Type B pancreatic cell (in vitro differentiated cells): ENCODE measurements around the gene NDNF. TPM values are rescaled to one million over a fixed set of nuclear protein-coding genes. Genes with fewer than 3 reads are reported as not detected.
A peak's percentile ranks its signal among the peaks of the same experiment; 100 is the strongest.

Experiments used
- DNase-seq: peaks from one replicate; pipeline ENCODE4 v3.0.0; 2021; ENCODE audit warnings: mixed read lengths; ENCODE audit not compliant: unreplicated experiment; ENCODE audit errors: extremely low spot score
- H3K27ac Mint-ChIP-seq: 2 replicates; pipeline ENCODE4 v1.8.0; 2021; ENCODE audit warnings: mild to moderate bottlenecking, mixed read lengths
- H3K27me3 Mint-ChIP-seq: 2 replicates; pipeline ENCODE4 v1.8.0; 2021; ENCODE audit warnings: mixed read lengths
- H3K36me3 Mint-ChIP-seq: 2 replicates; pipeline ENCODE4 v1.8.0; 2021; ENCODE audit warnings: mixed read lengths
- H3K4me1 Mint-ChIP-seq: one replicate; pipeline ENCODE4 v1.8.0; 2021; ENCODE audit warnings: mixed read lengths; ENCODE audit not compliant: unreplicated experiment
- H3K4me3 Mint-ChIP-seq: 2 replicates; pipeline ENCODE4 v1.8.0; 2021; ENCODE audit warnings: mild to moderate bottlenecking, mixed read lengths
- H3K9me3 Mint-ChIP-seq: 2 replicates; pipeline ENCODE4 v1.8.0; 2021; ENCODE audit warnings: mixed read lengths
- CTCF ChIP-seq: fragments of 200-600 bp; sonication (generic); conservative IDR thresholded peaks from 2 replicates; pipeline ENCODE4 v1.5.0; 2021; ENCODE audit warnings: antibody characterized with exemption, mild to moderate bottlenecking
- total RNA-seq: library from RNA; stranded (reverse); gene quantifications from 2 replicates; pipeline ENCODE4 v1.2.1, GENCODE V29; 2021; ENCODE audit warnings: low replicate concordance

The NDNF gene
- total RNA-seq, 1 donor from 2014 or later: 14.6 TPM

GRCh38 chr4:121077496-121077895 lies 5.2 kb upstream of the NDNF start:
- DNase-seq: no peak
- H3K36me3 Mint-ChIP-seq: no peaks in the 10 kb centered on the region
- H3K27me3 Mint-ChIP-seq: peaks cover 40% of the 10 kb centered on the region
- TF ChIP-seq CTCF: no peak
- peaks cover 7% of the 10 kb centered on the region for H3K9me3 Mint-ChIP-seq
- no peak overlapping the region for H3K27ac Mint-ChIP-seq
- no peak overlapping the region for H3K4me3 Mint-ChIP-seq
- peaks cover 10% of the 10 kb centered on the region for H3K4me1 Mint-ChIP-seq

DNA sequence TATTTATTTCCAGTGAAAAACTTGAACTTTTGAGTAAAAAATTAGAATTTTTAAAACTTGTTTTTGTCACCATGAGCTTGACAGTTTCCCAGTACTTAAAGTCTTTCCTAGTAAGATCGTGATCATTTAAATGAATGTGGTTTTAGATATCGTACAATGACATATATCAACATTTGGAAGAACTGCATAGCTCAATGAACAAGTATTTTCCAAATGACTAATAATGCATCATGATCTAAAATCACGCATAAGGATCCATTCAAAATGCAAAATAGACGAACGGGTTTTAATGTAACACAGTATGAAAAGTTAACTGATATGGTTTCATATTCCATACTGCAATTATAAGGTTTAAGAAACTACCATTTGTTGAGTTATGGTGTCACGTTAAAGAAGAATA lies 4.1 kb upstream of the NDNF start:
- no peak for DNase-seq
- peaks cover 43% of the 10 kb centered on the region for H3K27me3 Mint-ChIP-seq
- no peak overlapping the region for H3K27ac Mint-ChIP-seq

DNA sequence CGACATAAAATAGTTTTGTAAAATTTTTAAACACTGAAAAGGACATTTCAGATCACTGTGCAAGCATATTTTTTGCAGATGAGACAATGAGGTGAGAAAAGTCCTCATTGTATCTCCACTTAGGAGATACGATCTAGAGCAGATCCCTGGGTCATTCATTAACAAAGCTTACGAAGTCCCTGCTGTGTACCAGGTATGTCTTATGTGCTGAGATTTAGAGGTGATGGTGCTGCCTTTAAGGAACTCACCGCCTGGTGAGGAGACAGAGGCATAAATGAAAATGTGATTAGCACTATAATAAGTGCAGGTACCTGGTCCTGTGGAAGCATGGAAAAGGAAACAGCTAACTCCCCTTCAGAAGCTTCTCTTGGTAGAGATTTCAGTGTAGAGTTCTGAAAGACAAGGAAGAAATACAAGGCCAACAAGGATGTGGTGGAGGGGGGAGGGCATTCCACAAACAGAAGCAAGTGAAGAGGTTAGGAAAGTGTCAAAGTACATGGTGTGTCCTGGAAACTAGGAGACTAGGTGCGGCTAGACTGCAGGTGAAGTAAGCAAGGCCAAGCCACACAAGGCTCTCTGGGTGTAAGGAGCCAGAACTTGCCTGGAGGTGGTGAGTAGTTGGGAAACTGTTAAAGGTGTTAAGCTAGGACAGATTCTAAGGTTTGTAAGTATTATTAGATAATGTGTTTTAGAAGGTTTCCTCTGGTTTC lies 1.5 kb upstream of the NDNF start:
- H3K4me1 Mint-ChIP-seq: peaks cover 16% of the 10 kb centered on the region
- peak overlapping the region; percentile 94 for H3K4me3 Mint-ChIP-seq
- H3K9me3 Mint-ChIP-seq: peaks cover 7% of the 10 kb centered on the region
- DNase-seq: no peak
- TF ChIP-seq CTCF: no peak
- peak overlapping the region; percentile 21 for H3K27ac Mint-ChIP-seq
- no peaks in the 10 kb centered on the region for H3K36me3 Mint-ChIP-seq
- peaks cover 67% of the 10 kb centered on the region for H3K27me3 Mint-ChIP-seq

More for the DNA sequence above, 4.1 kb upstream of the NDNF start:
- peaks cover 7% of the 10 kb centered on the region for H3K9me3 Mint-ChIP-seq
- no peak for TF ChIP-seq CTCF
- no peaks in the 10 kb centered on the region for H3K36me3 Mint-ChIP-seq
- H3K4me3 Mint-ChIP-seq: no peak overlapping the region
- H3K4me1 Mint-ChIP-seq: peaks cover 10% of the 10 kb centered on the region

DNA sequence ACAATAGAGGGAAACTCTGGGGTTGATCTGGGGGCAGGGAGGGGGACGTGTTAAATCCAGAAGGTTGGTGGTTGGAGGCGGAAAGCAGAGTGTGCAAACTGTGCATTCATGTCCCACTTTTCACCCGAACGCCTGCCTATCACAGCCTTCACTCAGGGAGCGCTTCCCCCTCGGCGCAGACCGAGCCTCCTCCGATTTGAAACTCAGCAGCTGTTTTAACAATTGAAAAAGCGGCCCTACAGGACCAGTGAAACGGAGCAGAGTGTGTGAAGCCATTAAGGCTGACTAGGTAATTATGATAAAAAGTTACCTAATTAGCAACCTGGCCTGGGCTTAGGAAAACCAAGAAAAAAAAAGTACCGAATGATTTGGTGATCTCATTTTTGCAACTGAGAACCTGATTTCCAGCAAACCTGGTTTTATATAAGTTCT lies 685 bp upstream of the NDNF start:
- no peak for TF ChIP-seq CTCF
- Mint-ChIP-seq H3K27ac (peak overlapping the region; percentile 78), H3K27me3 (peaks cover 73% of the 10 kb centered on the region), H3K4me3 (peak overlapping the region; percentile 94), H3K36me3 (no peaks in the 10 kb centered on the region), H3K4me1 (peaks cover 16% of the 10 kb centered on the region), H3K9me3 (peaks cover 7% of the 10 kb centered on the region)
- no peak for DNase-seq

DNA sequence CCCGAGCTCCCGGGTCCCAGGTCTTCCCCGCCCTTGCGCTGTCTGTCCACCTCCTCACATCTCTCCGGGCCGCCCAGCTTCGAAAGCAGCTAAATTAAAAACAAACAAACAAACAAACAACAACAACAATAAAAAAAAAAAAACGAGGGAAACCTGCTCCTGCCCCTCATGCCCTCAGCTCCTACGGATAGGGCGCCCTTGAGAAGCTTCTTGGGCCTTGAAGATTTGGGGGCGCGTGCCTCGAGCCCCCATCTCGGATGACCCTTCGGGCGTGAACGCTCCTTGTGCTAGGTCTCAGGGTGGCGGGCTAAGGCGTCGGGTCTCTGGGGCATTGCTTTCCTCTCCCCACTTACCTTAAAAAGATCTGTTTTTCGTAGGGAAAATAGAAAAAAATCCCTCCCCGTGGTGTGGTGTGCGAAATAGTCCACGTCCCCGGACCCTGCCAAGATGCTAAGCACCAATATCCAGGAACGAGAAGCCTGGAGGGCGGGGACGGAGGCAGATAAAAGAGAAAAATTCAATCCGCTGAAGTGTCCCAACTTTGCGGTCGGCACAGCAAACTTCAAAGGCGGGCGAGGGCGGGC lies 603 bp downstream of the NDNF start:
- Mint-ChIP-seq H3K36me3 (no peaks in the 10 kb centered on the region), H3K27ac (peak overlapping the region; percentile 58), H3K9me3 (peaks cover 7% of the 10 kb centered on the region), H3K4me3 (peak overlapping the region; percentile 90), H3K4me1 (peaks cover 16% of the 10 kb centered on the region), H3K27me3 (peaks cover 70% of the 10 kb centered on the region)
- no peak for TF ChIP-seq CTCF
- DNase-seq: no peak
